ENCODE data around the gene KRT13.

The KRT13 gene

GRCh38 chr17:41505809-41506767 lies 676 bp upstream of the KRT13 start:
- H3K27ac ChIP-seq = no peak overlapping the region
- TF ChIP-seq, protein P1, sequence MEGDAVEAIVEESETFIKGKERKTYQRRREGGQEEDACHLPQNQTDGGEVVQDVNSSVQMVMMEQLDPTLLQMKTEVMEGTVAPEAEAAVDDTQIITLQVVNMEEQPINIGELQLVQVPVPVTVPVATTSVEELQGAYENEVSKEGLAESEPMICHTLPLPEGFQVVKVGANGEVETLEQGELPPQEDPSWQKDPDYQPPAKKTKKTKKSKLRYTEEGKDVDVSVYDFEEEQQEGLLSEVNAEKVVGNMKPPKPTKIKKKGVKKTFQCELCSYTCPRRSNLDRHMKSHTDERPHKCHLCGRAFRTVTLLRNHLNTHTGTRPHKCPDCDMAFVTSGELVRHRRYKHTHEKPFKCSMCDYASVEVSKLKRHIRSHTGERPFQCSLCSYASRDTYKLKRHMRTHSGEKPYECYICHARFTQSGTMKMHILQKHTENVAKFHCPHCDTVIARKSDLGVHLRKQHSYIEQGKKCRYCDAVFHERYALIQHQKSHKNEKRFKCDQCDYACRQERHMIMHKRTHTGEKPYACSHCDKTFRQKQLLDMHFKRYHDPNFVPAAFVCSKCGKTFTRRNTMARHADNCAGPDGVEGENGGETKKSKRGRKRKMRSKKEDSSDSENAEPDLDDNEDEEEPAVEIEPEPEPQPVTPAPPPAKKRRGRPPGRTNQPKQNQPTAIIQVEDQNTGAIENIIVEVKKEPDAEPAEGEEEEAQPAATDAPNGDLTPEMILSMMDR (conservative IDR thresholded peaks at IDR 0.05) = no peak

- TF ChIP-seq, protein P1 (conservative IDR thresholded peaks at IDR 0.05) = no peak
- H3K27ac ChIP-seq = no peak overlapping the region
These were observed 1.0 kb downstream of the KRT13 start for GRCh38 chr17:41504246-41504977.

DNA sequence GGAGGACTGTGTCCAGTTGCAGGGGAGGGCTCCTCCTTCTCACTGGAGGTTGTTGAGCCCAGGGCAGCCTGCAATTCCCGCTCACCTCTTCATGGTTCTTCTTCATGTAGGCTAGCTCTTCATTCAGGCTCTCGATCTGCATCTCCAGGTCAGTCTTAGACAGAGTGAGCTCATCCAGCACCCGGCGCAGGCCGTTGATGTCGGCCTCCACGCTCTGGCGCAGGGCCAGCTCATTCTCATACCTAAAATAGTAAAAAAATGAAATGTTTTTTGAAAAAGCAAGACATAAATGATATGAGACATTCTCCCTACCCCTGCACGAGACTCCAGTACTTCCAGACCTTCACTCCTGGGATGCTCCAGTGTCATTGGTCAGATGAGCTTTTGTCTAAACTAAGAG lies 2.2 kb downstream of the KRT13 start:
- H3K27ac ChIP-seq = no peak overlapping the region
- TF ChIP-seq, protein P1 (conservative IDR thresholded peaks at IDR 0.05) = no peak

- H3K27ac ChIP-seq = no peak overlapping the region
- TF ChIP-seq, protein P1 (conservative IDR thresholded peaks at IDR 0.05) = no peak
These were observed 5.1 kb downstream of the KRT13 start for GRCh38 chr17:41500131-41500911.

- H3K27ac ChIP-seq = no peak overlapping the region
- TF ChIP-seq, protein P1 (conservative IDR thresholded peaks at IDR 0.05) = no peak
These were observed 5.7 kb downstream of the KRT13 start for GRCh38 chr17:41499714-41500113.

GRCh38 chr17:41498276-41498675 lies 7.1 kb downstream of the KRT13 start:
- no peak overlapping the region for H3K27ac ChIP-seq

More at GRCh38 chr17:41498276-41498675, 7.1 kb downstream of the KRT13 start:
- TF ChIP-seq, protein P1 (conservative IDR thresholded peaks at IDR 0.05) = no peak
